T47D (cell line): Measurements from ENCODE around the gene ANKMY1.

Experiments used
- DNase-seq, 2 experiments: peaks; one replicate each; pipeline versions ENCODE4 v3.0.0 to v3.0.0-alpha.2; 2011 to 2012; ENCODE audit warnings: low read depth in 1 of 2, low spot score in 1 of 2
- JUND ChIP-seq: IDR thresholded peaks from 2 replicates; pipeline ENCODE4 v1.6.1; 2012; ENCODE audit warnings: low read depth
- in situ Hi-C: cut with HindIII; loops from 2 replicates; pipeline ENCODE4 v1.10.0; 2016; ENCODE audit warnings: low sequenced_read_pairs, low pct_unique_long_range_greater_than_20kb

ANKMY1 gene

GRCh38 chr2:240458044-240458899 is 99.5 kb downstream of the ANKMY1 start:
- no peak for TF ChIP-seq JUND
- DNase-seq = no peak
- in situ Hi-C loops = no loop called here

- in situ Hi-C loops = no loop called here
- TF ChIP-seq JUND = no peak
- no peak for DNase-seq
Observed at GRCh38 chr2:240457223-240458043, 100.4 kb downstream of the ANKMY1 start.

DNA sequence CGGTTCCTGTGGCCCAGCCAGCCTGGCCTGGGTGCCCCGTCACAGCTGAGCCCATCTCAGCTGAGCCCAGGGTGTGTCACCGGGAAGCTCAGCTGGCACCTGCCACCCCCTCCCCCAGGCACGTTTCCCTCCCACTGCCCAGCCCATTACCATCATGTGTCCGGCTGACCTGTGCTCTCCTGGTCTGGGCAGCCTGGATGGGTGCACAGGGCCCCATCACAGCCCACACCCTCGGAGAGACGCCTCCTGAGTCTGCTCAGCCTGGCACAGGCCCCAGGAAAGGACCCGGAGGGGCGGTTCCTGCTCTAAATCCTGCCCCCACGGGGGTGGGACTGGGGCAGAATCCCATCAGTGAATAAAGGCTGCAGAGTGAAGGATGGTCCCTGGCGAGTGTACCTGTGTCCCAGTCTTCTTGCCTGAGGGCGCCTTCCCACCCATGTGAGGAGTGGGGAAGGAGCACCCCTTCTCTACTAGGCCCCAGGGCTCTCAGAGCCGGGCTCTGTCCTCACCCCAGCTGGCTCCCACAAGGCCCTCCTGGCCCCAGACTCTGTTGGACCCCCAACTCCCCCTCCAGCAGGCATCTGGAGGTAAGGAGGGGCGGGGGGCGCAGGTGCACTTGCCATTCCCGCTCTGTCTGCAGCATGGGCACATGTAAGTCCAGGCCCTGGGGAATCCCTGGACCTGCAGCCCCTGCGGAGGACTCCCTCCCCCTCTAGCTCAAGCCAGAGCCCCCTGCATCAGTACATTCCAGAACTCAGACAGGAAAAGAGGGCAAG is 101.2 kb downstream of the ANKMY1 start:
- DNase-seq = peak; percentile 61 to 74
- TF ChIP-seq JUND = no peak
- in situ Hi-C loops = no loop called here

- TF ChIP-seq JUND = no peak
- peak; percentile 76 to 77 for DNase-seq
- in situ Hi-C loops = no loop called here
Observed at GRCh38 chr2:240455647-240456446, 101.9 kb downstream of the ANKMY1 start.

GRCh38 chr2:240455272-240455646 is 102.5 kb downstream of the ANKMY1 start:
- DNase-seq = no peak
- no peak for TF ChIP-seq JUND
- in situ Hi-C loops = no loop called here

DNA sequence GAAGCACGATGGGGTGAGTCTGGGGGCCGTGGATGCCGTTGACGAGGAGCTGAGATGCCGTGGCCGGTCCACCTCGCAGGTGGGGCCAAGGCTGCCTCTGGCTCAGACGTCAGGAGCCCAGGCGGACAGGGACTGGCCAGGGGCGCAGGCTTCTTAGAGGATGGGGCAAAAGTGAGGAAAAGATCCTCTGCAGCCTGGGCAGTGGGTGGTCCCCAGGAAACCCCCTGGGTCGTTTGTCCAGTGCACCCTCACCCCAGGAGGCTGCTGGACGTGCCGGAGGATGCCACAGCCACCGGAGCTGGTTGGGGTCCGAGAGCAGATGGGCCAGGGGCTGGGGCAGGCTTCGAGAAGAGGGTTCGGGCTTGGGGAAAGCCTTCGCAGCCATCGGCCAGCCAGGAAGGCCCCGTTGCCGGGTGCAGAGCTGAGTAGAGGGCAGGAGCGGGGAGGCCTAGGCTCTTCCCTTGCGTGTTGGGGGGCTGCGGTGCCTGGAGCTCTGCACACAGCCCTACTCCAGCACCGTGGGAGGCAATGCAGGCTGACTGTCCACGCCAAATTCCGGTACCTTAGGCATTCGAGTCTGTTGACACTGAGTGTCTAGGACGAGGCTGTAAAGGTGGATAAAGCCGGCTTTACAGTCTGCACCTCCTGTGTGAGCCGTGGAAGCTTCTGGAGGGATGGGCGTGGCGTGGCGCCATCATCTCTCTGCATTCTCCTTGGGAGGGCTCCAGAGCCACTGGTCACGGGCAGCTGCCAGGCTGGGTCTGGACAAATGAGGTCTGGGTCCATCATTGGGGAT is 103.5 kb downstream of the ANKMY1 start:
- in situ Hi-C loops = no loop called here
- no peak for TF ChIP-seq JUND
- peak in 1 of 2 experiments; percentile 63 for DNase-seq

DNA sequence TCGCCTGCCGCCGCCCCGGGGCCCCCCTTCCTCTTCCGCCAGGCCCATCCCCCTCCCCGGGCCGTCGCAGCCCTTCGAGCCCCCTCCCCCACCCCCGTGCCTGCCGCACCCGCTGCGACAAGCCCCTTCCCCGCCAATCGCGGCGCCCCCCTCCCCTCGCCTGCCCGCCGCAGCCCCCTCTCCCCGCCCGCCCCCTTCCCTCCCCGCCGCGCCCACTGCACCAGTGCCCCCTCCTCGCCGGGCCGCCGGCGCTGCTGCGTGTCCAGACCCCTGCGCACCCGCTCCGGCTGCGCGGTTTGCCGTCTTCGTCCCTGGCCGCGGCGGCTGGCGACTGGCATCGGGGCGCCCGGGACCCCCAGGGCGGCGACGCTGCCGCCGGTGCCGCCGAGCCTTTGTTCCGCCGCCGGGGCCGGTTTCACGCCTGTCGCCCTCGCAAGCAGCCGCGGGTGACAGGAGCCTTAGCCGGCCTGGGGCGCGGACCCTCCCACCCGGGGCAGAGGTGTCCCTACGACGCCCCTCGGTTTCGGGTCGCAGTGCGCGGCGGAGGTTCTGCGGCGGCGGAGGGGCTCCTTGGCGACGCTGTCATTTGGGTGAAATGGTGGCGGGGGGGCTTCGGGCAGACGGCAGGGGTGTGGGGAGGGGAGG is 104.2 kb downstream of the ANKMY1 start:
- TF ChIP-seq JUND = no peak
- no peak for DNase-seq
- in situ Hi-C loops = no loop called here

DNA sequence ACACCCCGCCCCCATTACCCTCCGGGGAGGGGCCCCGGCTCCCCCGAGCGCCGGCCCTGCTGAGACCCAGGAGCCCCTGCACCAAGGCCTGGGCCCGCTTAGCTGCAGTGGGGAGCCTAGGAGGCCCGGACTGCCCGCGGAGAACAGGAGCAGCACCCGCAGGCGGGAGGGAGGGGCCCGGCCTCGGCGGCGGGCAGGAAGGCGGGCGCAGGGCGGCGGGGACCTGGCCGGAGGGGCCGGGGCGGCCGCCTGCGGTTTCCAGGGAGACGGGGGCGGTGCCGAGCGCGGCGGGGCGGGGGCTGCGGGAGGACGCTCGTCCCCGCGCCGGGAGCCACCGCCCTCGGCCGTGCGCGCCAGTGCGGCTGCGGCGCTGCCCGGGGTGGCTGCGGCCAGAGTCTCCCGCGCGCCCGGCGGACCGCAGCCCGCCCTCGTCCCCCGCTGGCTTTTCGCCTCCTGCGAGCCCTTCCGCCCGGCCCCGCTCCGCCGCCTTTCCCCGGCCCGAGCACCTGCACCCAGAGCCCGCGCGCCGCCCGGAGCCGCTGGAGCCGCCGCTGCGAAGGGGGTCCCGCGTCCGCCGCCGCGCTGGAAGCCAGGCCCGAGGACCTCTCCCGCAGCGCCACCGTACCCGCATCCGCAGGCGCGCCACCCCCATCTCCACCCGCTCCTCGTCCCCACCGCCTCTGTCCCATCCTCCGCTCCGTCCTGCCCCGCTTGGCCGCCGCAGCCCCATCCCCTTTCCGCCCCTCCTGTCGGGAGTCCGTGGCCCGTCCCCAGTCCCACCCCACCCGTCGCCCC is 105.1 kb downstream of the ANKMY1 start:
- no peak for TF ChIP-seq JUND
- in situ Hi-C loops = no loop called here
- peak; percentile 79 to 84 for DNase-seq

DNA sequence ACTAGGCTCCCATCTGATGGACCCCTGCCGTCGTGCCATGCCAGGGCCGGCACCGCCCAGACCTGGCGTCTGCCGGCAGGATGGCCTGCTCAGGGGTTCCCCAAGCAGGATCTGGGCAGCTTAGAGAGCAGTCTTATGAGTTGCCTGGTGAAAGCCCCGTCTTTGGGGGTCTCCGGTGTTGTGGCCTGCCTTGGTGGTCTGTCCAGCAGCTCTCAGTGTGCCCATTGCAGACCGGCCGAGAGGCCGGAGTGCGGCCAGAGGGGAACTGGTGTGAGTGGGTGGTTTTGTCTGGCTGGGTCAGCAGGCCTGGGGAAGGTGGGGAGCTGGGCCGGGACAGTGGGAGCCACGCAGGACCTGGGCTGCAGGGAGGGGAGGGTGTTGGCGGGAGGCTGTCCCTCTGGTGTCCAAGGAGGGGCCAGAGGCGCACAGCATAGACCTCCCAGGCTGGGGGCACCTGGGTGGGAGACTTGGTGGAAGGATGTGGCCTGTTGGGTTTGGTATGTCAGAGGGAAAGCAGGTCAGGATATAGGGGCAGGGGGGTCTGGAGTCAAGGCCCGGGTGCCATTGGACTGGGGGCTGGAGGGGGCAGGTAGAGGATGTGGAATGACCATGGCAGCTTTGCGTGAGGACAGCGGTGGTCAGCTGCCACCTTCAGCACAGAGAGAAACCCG is 105.9 kb downstream of the ANKMY1 start:
- DNase-seq = no peak
- in situ Hi-C loops = no loop called here
- no peak for TF ChIP-seq JUND

- no peak for TF ChIP-seq JUND
- no peak for DNase-seq
- in situ Hi-C loops = no loop called here
Observed at GRCh38 chr2:240451108-240451611, 106.6 kb downstream of the ANKMY1 start.
